GM19035 (cell line): ENCODE results near the gene CT45A7.
"Not testable (repeated sequence)": the region's sequence is repeated elsewhere in the genome, so short reads cannot be mapped to it uniquely, and the experiment has no call there.

Source experiments
- ATAC-seq: cut with Tn5 transposase; IDR thresholded peaks from one replicate; pipeline ENCODE4 v1.9.1; 2021; ENCODE audit not compliant: unreplicated experiment

Gene CT45A7, protein sequence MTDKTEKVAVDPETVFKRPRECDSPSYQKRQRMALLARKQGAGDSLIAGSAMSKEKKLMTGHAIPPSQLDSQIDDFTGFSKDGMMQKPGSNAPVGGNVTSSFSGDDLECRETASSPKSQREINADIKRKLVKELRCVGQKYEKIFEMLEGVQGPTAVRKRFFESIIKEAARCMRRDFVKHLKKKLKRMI

DNA sequence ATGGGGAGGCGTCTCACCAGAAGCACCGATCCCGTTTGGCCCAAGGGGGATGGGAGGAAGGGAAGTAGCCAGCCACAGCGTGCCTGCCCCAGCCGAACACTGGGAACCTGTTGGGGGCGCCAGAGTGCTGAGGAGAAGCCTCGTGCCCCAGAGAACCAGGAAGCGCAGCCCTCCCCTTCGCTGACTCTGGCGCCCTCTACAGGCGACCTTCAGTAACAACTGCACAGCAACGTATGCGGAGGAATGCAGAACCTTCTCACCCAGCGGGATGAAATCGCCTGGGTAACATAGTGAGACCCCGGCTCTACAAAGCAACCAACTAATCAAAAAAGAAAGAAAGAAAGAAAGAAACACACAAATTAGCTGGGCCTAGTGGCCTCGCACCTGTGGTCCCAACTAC, at the start of gene CT45A7:
CT45A7 (minus strand) TSS at position 101 of the 400 bp plus-strand sequence. CDS start 3,747 bp downstream, outside the sequence.
- ATAC-seq, result not testable (repeated sequence)

DNA sequence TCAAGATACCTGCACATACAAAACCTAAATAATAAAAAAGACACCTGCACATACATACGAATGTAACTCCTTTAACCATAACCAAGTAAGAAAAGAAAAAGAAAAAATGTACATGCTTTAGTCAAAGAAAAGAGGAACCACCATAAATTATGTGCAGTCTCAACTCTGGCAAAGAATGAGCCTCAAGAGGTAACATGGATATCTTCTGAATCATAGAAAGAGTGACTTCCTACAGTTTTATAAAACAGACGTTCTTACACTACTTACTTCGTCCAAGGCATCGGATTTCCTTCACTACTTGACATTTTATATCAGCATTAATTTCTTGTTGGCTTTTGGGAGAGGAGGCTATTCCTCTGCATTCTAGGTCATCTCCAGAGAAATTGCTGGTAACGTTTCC, 45.7 kb upstream of the CT45A7 start:
- not testable (repeated sequence) for ATAC-seq

DNA sequence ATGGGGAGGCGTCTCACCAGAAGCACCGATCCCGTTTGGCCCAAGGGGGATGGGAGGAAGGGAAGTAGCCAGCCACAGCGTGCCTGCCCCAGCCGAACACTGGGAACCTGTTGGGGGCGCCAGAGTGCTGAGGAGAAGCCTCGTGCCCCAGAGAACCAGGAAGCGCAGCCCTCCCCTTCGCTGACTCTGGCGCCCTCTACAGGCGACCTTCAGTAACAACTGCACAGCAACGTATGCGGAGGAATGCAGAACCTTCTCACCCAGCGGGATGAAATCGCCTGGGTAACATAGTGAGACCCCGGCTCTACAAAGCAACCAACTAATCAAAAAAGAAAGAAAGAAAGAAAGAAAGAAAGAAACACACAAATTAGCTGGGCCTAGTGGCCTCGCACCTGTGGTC, 34.6 kb upstream of the CT45A7 start, which contains the start of gene CT45A9:
CT45A9 (minus strand) TSS at position 101 of the 400 bp plus-strand sequence. CDS start 3,751 bp downstream, outside the sequence.
- ATAC-seq, result not testable (repeated sequence)

DNA sequence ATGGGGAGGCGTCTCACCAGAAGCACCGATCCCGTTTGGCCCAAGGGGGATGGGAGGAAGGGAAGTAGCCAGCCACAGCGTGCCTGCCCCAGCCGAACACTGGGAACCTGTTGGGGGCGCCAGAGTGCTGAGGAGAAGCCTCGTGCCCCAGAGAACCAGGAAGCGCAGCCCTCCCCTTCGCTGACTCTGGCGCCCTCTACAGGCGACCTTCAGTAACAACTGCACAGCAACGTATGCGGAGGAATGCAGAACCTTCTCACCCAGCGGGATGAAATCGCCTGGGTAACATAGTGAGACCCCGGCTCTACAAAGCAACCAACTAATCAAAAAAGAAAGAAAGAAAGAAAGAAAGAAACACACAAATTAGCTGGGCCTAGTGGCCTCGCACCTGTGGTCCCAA, 17.4 kb upstream of the CT45A7 start, which contains the start of gene CT45A8:
CT45A8 (minus strand) TSS at position 101 of the 400 bp plus-strand sequence. CDS start 3,755 bp downstream, outside the sequence.
- not testable (repeated sequence) for ATAC-seq

DNA sequence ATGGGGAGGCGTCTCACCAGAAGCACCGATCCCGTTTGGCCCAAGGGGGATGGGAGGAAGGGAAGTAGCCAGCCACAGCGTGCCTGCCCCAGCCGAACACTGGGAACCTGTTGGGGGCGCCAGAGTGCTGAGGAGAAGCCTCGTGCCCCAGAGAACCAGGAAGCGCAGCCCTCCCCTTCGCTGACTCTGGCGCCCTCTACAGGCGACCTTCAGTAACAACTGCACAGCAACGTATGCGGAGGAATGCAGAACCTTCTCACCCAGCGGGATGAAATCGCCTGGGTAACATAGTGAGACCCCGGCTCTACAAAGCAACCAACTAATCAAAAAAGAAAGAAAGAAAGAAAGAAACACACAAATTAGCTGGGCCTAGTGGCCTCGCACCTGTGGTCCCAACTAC, 17.2 kb downstream of the CT45A7 start, which contains the start of gene CT45A2:
CT45A2 (minus strand) TSS at position 101 of the 400 bp plus-strand sequence. CDS start 3,747 bp downstream, outside the sequence.
- ATAC-seq, result not testable (repeated sequence)

DNA sequence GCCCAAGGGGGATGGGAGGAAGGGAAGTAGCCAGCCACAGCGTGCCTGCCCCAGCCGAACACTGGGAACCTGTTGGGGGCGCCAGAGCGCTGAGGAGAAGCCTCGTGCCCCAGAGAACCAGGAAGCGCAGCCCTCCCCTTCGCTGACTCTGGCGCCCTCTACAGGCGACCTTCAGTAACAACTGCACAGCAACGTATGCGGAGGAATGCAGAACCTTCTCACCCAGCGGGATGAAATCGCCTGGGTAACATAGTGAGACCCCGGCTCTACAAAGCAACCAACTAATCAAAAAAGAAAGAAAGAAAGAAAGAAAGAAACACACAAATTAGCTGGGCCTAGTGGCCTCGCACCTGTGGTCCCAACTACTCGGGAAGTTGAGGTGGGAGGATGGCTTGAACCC, 34.4 kb downstream of the CT45A7 start, which contains the start of gene CT45A6:
CT45A6 (minus strand) TSS at position 101 of the 400 bp plus-strand sequence. CDS start 3,794 bp downstream, outside the sequence.
- ATAC-seq, result not testable (repeated sequence)

DNA sequence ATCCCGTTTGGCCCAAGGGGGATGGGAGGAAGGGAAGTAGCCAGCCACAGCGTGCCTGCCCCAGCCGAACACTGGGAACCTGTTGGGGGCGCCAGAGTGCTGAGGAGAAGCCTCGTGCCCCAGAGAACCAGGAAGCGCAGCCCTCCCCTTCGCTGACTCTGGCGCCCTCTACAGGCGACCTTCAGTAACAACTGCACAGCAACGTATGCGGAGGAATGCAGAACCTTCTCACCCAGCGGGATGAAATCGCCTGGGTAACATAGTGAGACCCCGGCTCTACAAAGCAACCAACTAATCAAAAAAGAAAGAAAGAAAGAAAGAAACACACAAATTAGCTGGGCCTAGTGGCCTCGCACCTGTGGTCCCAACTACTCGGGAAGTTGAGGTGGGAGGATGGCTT, 51.7 kb downstream of the CT45A7 start, which contains the start of gene CT45A5:
CT45A5 (minus strand) TSS at position 101 of the 400 bp plus-strand sequence. CDS start 3,774 bp downstream, outside the sequence.
- not testable (repeated sequence) for ATAC-seq
